Suprapubic skin (tissue), 3 donors: Measurements from ENCODE around the gene ULK4.

Experiments
- EP300 ChIP-seq: sonication (generic); formaldehyde crosslinking; IDR thresholded peaks from one replicate; pipeline ENCODE4 v1.6.1; 2017; ENCODE audit warnings: antibody characterized with exemption
- POLR2A ChIP-seq, 2 donors: fragments of 450-650 bp; IDR thresholded peaks; one replicate each; pipeline ENCODE4 v1.6.1; 2017; ENCODE audit warnings: antibody characterized with exemption in 2 of 2, mild to moderate bottlenecking in 2 of 2, moderate library complexity in 2 of 2
- TF ChIP-seq, protein P1 (sequence below), 2 donors: fragments of 200-600 bp in 1 of 2; fragments of 450-650 bp in 1 of 2; sonication (generic) in 1 of 2; IDR thresholded peaks; one replicate each; pipeline ENCODE4 v1.5.1; 2016 to 2019; ENCODE audit warnings: antibody characterized with exemption in 2 of 2, mild to moderate bottlenecking in 1 of 2, moderate library complexity in 1 of 2

DNA sequence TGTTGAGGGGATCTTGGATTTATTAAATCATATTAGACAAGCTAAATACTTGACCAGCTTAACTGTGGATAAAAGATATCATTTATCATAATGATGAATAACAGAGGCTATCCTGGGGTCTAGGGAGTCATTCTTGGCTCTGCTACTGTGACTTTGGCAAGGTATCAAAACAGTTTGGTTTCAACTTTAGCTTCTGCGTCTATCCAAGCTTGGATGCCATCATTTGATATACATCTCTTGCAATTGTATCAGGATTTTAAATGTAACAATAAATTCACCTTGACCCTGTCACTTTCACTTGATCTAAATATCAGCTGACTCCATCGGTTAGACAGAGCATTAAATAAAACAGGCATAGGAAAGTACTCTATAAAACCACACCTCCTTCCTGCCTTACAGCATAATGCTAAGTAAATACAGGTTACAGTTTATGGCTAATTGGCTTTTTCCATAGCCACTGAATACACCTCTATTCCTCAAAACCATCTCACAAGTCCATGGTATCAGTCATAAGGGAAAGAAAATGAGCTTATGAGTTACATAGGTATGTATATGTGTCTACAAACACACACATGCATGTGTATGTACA, 499.7 kb downstream of the ULK4 start:
- TF ChIP-seq POLR2A (IDR thresholded peaks at IDR 0.05), result no peak
- TF ChIP-seq, protein P1, sequence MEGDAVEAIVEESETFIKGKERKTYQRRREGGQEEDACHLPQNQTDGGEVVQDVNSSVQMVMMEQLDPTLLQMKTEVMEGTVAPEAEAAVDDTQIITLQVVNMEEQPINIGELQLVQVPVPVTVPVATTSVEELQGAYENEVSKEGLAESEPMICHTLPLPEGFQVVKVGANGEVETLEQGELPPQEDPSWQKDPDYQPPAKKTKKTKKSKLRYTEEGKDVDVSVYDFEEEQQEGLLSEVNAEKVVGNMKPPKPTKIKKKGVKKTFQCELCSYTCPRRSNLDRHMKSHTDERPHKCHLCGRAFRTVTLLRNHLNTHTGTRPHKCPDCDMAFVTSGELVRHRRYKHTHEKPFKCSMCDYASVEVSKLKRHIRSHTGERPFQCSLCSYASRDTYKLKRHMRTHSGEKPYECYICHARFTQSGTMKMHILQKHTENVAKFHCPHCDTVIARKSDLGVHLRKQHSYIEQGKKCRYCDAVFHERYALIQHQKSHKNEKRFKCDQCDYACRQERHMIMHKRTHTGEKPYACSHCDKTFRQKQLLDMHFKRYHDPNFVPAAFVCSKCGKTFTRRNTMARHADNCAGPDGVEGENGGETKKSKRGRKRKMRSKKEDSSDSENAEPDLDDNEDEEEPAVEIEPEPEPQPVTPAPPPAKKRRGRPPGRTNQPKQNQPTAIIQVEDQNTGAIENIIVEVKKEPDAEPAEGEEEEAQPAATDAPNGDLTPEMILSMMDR (IDR thresholded peaks at IDR 0.05), result no peak
- TF ChIP-seq EP300, result no peak
